Activated CD4-positive, alpha-beta T cell treated with anti-CD3 and anti-CD28 coated beads, Interleukin-2, amount 10 ng/mL, durations not matched to agents 7 days and 5 days (primary cell): ENCODE measurements around the gene PIMREG. TPM values are rescaled to one million over a fixed set of nuclear protein-coding genes. Genes with fewer than 3 reads are reported as not detected.

Source experiments
- CTCF ChIA-PET: fragments of 350-600 bp; sonication (Branson Sonifier 250); formaldehyde crosslinking; loops from one replicate; lab custom pipeline; 2021; ENCODE audit warnings: antibody characterized with exemption; lab: Charles Lee
- POLR2A ChIA-PET: fragments of 350-600 bp; sonication (Branson Sonifier 250); formaldehyde crosslinking; loops from one replicate; lab custom pipeline; 2021; ENCODE audit warnings: antibody characterized with exemption; lab: Charles Lee
- DNase-seq: peaks from one replicate; pipeline ENCODE4 v3.0.0-alpha.2; 2020
- H3K27ac Mint-ChIP-seq: one replicate; pipeline ENCODE4 v1.8.0; 2021; ENCODE audit warnings: mild to moderate bottlenecking, moderate library complexity, mixed read lengths
- H3K27me3 Mint-ChIP-seq: one replicate; pipeline ENCODE4 v1.8.0; 2021; ENCODE audit warnings: mixed read lengths
- H3K36me3 Mint-ChIP-seq: one replicate; pipeline ENCODE4 v1.8.0; 2021; ENCODE audit warnings: low read depth, mixed read lengths
- H3K4me1 Mint-ChIP-seq: one replicate; pipeline ENCODE4 v1.8.0; 2021; ENCODE audit warnings: mixed read lengths
- H3K4me3 Mint-ChIP-seq: one replicate; pipeline ENCODE4 v1.8.0; 2021; ENCODE audit warnings: mild to moderate bottlenecking, moderate library complexity, mixed read lengths
- H3K9me3 Mint-ChIP-seq: one replicate; pipeline ENCODE4 v1.8.0; 2021; ENCODE audit warnings: mixed read lengths
- total RNA-seq, 2 experiments: library from RNA; stranded (reverse); gene quantifications; one replicate each; pipeline ENCODE4 v1.2.3, GENCODE V29; 2021

PIMREG gene
- total RNA-seq, 2 experiments from 2014 or later = 16.4 to 22.0 TPM

- H3K4me1 Mint-ChIP-seq = peaks cover 24% of the 10 kb centered on the region
- no peak for DNase-seq
- POLR2A ChIA-PET = no interaction called here
- H3K27me3 Mint-ChIP-seq = peaks cover 8% of the 10 kb centered on the region
- no peaks in the 10 kb centered on the region for H3K9me3 Mint-ChIP-seq
- H3K27ac Mint-ChIP-seq = no peak overlapping the region
- CTCF ChIA-PET = no interaction called here
- no peaks in the 10 kb centered on the region for H3K36me3 Mint-ChIP-seq
- H3K4me3 Mint-ChIP-seq = no peak overlapping the region
Measured at GRCh38 chr17:6457688-6458459, 13.6 kb downstream of the PIMREG start.

GRCh38 chr17:6458460-6458950 lies 14.2 kb downstream of the PIMREG start:
- H3K27me3 Mint-ChIP-seq = peaks cover 7% of the 10 kb centered on the region
- POLR2A ChIA-PET = no interaction called here
- no peaks in the 10 kb centered on the region for H3K9me3 Mint-ChIP-seq
- H3K4me1 Mint-ChIP-seq = peaks cover 24% of the 10 kb centered on the region
- no peak overlapping the region for H3K4me3 Mint-ChIP-seq
- DNase-seq = no peak
- H3K27ac Mint-ChIP-seq = no peak overlapping the region
- CTCF ChIA-PET = no interaction called here
- H3K36me3 Mint-ChIP-seq = no peaks in the 10 kb centered on the region

GRCh38 chr17:6460531-6461161 lies 16.4 kb downstream of the PIMREG start:
- H3K4me1 Mint-ChIP-seq = peaks cover 19% of the 10 kb centered on the region
- H3K36me3 Mint-ChIP-seq = no peaks in the 10 kb centered on the region
- no peak overlapping the region for H3K27ac Mint-ChIP-seq
- POLR2A ChIA-PET = no interaction called here
- no peak for DNase-seq
- no peaks in the 10 kb centered on the region for H3K9me3 Mint-ChIP-seq
- no peak overlapping the region for H3K4me3 Mint-ChIP-seq
- CTCF ChIA-PET = no interaction called here
- peaks cover 3% of the 10 kb centered on the region for H3K27me3 Mint-ChIP-seq

DNA sequence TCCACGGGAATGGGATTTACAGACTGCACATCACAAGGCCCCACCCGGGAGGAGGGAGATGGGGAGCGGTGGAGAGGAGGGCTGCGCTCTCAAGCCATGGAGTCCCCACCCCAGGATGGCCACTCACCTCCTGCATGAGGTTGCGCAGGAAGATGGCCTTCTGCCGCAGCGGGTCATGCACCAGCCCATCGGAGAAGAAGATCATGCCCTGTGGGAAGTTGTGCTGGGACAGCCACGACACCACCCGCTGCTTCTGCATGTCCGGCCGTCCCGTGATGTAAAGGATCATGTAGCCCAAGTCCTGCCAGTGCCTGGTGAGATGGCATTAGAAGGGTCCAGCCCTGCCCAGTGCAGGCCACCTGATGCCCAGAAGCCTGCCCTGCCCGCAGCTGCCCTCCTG lies 17.0 kb downstream of the PIMREG start:
- Mint-ChIP-seq H3K27me3 (peaks cover 3% of the 10 kb centered on the region), H3K36me3 (no peaks in the 10 kb centered on the region), H3K4me1 (peaks cover 18% of the 10 kb centered on the region), H3K9me3 (no peaks in the 10 kb centered on the region), H3K27ac (no peak overlapping the region), H3K4me3 (no peak overlapping the region)
- DNase-seq = no peak
- CTCF ChIA-PET = no interaction called here
- POLR2A ChIA-PET = no interaction called here

DNA sequence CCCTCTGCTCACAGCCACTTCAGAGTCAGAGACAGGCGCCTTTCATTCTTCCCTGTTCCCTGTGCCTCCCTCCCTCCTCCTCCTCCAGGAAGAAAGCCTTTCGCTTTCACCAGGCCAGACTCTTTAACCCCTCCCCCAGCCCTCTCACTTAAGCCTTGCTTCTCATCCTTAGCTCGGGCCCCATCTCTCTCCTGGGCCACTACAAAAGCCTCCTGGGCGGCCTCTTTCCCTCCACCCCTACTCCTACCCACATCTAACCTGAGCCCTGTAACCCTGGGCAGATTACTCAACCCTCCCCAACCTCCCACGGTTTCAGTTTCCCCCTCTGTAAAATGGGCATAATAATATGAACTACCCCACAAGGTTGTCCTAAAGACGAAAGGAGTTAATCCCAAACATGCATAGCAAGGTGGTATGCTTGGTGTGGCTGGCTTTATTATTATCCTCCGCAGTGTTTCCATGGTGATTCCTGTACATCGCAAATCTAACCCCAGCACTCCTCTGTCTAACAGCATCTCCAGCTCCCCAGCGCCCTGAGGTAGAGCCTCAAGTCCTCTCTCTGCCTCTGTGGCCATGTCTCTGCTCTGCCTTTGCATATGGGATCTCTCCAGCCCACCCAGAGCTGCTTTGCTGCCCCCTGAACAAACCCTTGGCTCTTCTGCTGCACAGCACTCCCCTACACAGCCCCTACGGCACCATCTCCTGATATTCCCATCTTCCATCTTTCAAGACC lies 17.7 kb downstream of the PIMREG start:
- Mint-ChIP-seq H3K4me3 (no peak overlapping the region), H3K27ac (no peak overlapping the region), H3K4me1 (peaks cover 13% of the 10 kb centered on the region), H3K36me3 (no peaks in the 10 kb centered on the region), H3K9me3 (no peaks in the 10 kb centered on the region), H3K27me3 (peaks cover 3% of the 10 kb centered on the region)
- no peak for DNase-seq
- ChIA-PET POLR2A (no interaction called here), CTCF (interaction anchor here (0.6 to 1.9 kb wide), 2 partner anchors 11 to 43 kb away, joined by 3 to 6 read pairs; no protein-coding TSS in a partner anchor)

- H3K4me3 Mint-ChIP-seq = no peak overlapping the region
- H3K9me3 Mint-ChIP-seq = no peaks in the 10 kb centered on the region
- DNase-seq = no peak
- ChIA-PET CTCF (interaction anchor here (1.9 kb wide), 1 partner anchor 11 kb away, joined by 6 read pairs; no protein-coding TSS in a partner anchor), POLR2A (no interaction called here)
- H3K27ac Mint-ChIP-seq = no peak overlapping the region
- peaks cover 10% of the 10 kb centered on the region for H3K4me1 Mint-ChIP-seq
- no peaks in the 10 kb centered on the region for H3K36me3 Mint-ChIP-seq
- peaks cover 3% of the 10 kb centered on the region for H3K27me3 Mint-ChIP-seq
Measured at GRCh38 chr17:6462692-6463091, 18.4 kb downstream of the PIMREG start.

DNA sequence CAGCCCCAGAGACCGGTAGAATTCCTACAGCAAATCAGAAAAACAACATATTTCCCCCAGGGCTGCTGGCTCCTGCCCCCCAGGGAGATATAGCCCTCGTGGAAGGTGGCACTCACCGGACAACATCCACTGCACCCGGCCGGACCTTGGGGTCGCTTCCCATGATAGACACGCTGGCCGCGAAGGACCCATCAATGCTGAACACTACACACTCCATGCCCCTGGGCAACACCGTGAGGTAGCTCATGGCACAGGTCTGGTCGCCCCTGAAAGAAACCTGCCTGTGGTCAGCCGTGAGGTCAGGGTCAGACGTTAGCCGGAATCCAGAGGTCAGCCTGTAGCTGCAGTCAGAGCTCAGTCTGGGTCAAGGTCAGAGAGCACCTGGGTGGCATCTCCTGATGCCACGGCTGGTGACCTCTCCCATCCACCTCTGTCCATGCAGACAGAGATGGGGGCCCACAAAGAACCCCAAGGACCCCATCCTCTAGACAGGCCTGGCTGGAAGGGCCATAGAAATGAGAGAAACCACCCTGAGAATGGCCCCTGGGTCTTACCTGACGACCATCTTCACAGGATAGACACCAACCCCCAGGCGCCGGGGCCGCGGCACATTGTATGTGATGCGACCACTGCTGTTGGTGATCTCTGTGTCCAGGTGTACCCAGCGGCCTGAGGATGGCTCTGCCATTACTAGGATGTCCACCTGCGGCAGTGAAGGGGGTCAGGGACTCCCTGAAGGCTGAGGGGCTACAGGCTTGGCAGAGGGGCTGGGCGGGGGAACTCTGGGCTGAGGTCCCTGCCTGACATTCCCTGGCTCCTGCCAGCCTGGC lies 19.6 kb downstream of the PIMREG start:
- H3K9me3 Mint-ChIP-seq = no peaks in the 10 kb centered on the region
- no peak for DNase-seq
- peaks cover 10% of the 10 kb centered on the region for H3K4me1 Mint-ChIP-seq
- peaks cover 3% of the 10 kb centered on the region for H3K27me3 Mint-ChIP-seq
- no peaks in the 10 kb centered on the region for H3K36me3 Mint-ChIP-seq
- ChIA-PET CTCF (interaction anchor here (1.9 kb wide), 1 partner anchor 9 kb away, joined by 6 read pairs; no protein-coding TSS in a partner anchor), POLR2A (no interaction called here)
- H3K4me3 Mint-ChIP-seq = no peak overlapping the region
- no peak overlapping the region for H3K27ac Mint-ChIP-seq

- Mint-ChIP-seq H3K4me1 (peaks cover 10% of the 10 kb centered on the region), H3K36me3 (no peaks in the 10 kb centered on the region), H3K27ac (no peak overlapping the region), H3K4me3 (no peak overlapping the region), H3K27me3 (peaks cover 3% of the 10 kb centered on the region), H3K9me3 (no peaks in the 10 kb centered on the region)
- ChIA-PET CTCF (no interaction called here), POLR2A (no interaction called here)
- no peak for DNase-seq
Measured at GRCh38 chr17:6464446-6465041, 20.3 kb downstream of the PIMREG start.

- ChIA-PET CTCF (no interaction called here), POLR2A (no interaction called here)
- H3K36me3 Mint-ChIP-seq = no peaks in the 10 kb centered on the region
- no peaks in the 10 kb centered on the region for H3K9me3 Mint-ChIP-seq
- H3K27me3 Mint-ChIP-seq = no peaks in the 10 kb centered on the region
- H3K4me1 Mint-ChIP-seq = peaks cover 10% of the 10 kb centered on the region
- H3K27ac Mint-ChIP-seq = no peak overlapping the region
- no peak for DNase-seq
- H3K4me3 Mint-ChIP-seq = no peak overlapping the region
Measured at GRCh38 chr17:6465206-6466003, 21.1 kb downstream of the PIMREG start.

- DNase-seq = no peak
- H3K9me3 Mint-ChIP-seq = no peaks in the 10 kb centered on the region
Measured at GRCh38 chr17:6467567-6467966, 23.3 kb downstream of the PIMREG start.

GRCh38 chr17:6468051-6468790 lies 24.0 kb downstream of the PIMREG start:
- Mint-ChIP-seq H3K36me3 (no peaks in the 10 kb centered on the region), H3K4me1 (no peaks in the 10 kb centered on the region), H3K27me3 (no peaks in the 10 kb centered on the region), H3K9me3 (no peaks in the 10 kb centered on the region), H3K4me3 (no peak overlapping the region), H3K27ac (no peak overlapping the region)
- DNase-seq = no peak
- ChIA-PET POLR2A (no interaction called here), CTCF (no interaction called here)

More at GRCh38 chr17:6467567-6467966, 23.3 kb downstream of the PIMREG start:
- no peaks in the 10 kb centered on the region for H3K4me1 Mint-ChIP-seq
- CTCF ChIA-PET = no interaction called here
- no peaks in the 10 kb centered on the region for H3K27me3 Mint-ChIP-seq
- no peak overlapping the region for H3K4me3 Mint-ChIP-seq
- no peaks in the 10 kb centered on the region for H3K36me3 Mint-ChIP-seq
- no peak overlapping the region for H3K27ac Mint-ChIP-seq
- POLR2A ChIA-PET = no interaction called here
